Skeletal muscle satellite cell (primary cell): ENCODE data around the gene TUB.
A peak's percentile ranks its signal among the peaks of the same experiment; 100 is the strongest.

ENCODE experiments used
- H3K27me3 ChIP-seq: 2 replicates; pipeline ENCODE4 v1.7.0; 2013; ENCODE audit warnings: low read length; ENCODE audit not compliant: control insufficient read depth, insufficient read depth
- H3K36me3 ChIP-seq: 2 replicates; pipeline ENCODE4 v1.7.0; 2013; ENCODE audit warnings: mild to moderate bottlenecking, control low read depth, low read length; ENCODE audit not compliant: insufficient read depth
- H3K4me1 ChIP-seq: 2 replicates; pipeline ENCODE4 v1.7.0; 2013; ENCODE audit warnings: low read length; ENCODE audit not compliant: control insufficient read depth, insufficient read depth
- H3K4me2 ChIP-seq: 2 replicates; pipeline ENCODE4 v1.7.0; 2013; ENCODE audit warnings: mild to moderate bottlenecking, low read length
- H3K4me3 ChIP-seq: 2 replicates; pipeline ENCODE4 v1.7.0; 2013; ENCODE audit warnings: low read length
- H3K9ac ChIP-seq: 2 replicates; pipeline ENCODE4 v1.7.0; 2013; ENCODE audit warnings: mild to moderate bottlenecking, low read depth, low read length, moderate library complexity
- H3K9me3 ChIP-seq: replicated peaks from 2 replicates; pipeline ENCODE4 v1.7.0; 2013; ENCODE audit warnings: mild to moderate bottlenecking, control low read depth, low read length

TUB gene

GRCh38 chr11:8097062-8097461, 16.1 kb downstream of the TUB start:
- H3K9me3 ChIP-seq = no peaks in the 10 kb centered on the region
- H3K36me3 ChIP-seq = peaks cover 6% of the 10 kb centered on the region
- no peak overlapping the region for H3K4me3 ChIP-seq
- H3K4me2 ChIP-seq = no peak overlapping the region
- H3K9ac ChIP-seq = no peak overlapping the region
- no peaks in the 10 kb centered on the region for H3K27me3 ChIP-seq
- peaks cover 11% of the 10 kb centered on the region for H3K4me1 ChIP-seq

GRCh38 chr11:8097468-8097867, 16.5 kb downstream of the TUB start:
- no peak overlapping the region for H3K4me3 ChIP-seq
- H3K4me1 ChIP-seq = peaks cover 12% of the 10 kb centered on the region
- no peaks in the 10 kb centered on the region for H3K9me3 ChIP-seq
- peaks cover 6% of the 10 kb centered on the region for H3K36me3 ChIP-seq
- H3K27me3 ChIP-seq = no peaks in the 10 kb centered on the region
- H3K4me2 ChIP-seq = no peak overlapping the region
- no peak overlapping the region for H3K9ac ChIP-seq

- peaks cover 14% of the 10 kb centered on the region for H3K4me1 ChIP-seq
- H3K9me3 ChIP-seq = no peaks in the 10 kb centered on the region
- H3K4me2 ChIP-seq = no peak overlapping the region
- H3K27me3 ChIP-seq = no peaks in the 10 kb centered on the region
- no peak overlapping the region for H3K4me3 ChIP-seq
- H3K36me3 ChIP-seq = peaks cover 6% of the 10 kb centered on the region
- peak overlapping the region; percentile 13 for H3K9ac ChIP-seq
Observed at GRCh38 chr11:8097926-8098325, 16.9 kb downstream of the TUB start.

- H3K4me3 ChIP-seq = no peak overlapping the region
- H3K9me3 ChIP-seq = no peaks in the 10 kb centered on the region
- no peaks in the 10 kb centered on the region for H3K27me3 ChIP-seq
- H3K9ac ChIP-seq = peak overlapping the region; percentile 13
- peaks cover 6% of the 10 kb centered on the region for H3K36me3 ChIP-seq
- no peak overlapping the region for H3K4me2 ChIP-seq
- H3K4me1 ChIP-seq = peaks cover 14% of the 10 kb centered on the region
Observed at GRCh38 chr11:8098361-8098760, 17.4 kb downstream of the TUB start.

- no peak overlapping the region for H3K4me3 ChIP-seq
- peaks cover 14% of the 10 kb centered on the region for H3K4me1 ChIP-seq
- H3K27me3 ChIP-seq = no peaks in the 10 kb centered on the region
- H3K9me3 ChIP-seq = no peaks in the 10 kb centered on the region
- H3K36me3 ChIP-seq = peaks cover 6% of the 10 kb centered on the region
- no peak overlapping the region for H3K4me2 ChIP-seq
- H3K9ac ChIP-seq = no peak overlapping the region
Observed at GRCh38 chr11:8098879-8099278, 17.9 kb downstream of the TUB start.

DNA sequence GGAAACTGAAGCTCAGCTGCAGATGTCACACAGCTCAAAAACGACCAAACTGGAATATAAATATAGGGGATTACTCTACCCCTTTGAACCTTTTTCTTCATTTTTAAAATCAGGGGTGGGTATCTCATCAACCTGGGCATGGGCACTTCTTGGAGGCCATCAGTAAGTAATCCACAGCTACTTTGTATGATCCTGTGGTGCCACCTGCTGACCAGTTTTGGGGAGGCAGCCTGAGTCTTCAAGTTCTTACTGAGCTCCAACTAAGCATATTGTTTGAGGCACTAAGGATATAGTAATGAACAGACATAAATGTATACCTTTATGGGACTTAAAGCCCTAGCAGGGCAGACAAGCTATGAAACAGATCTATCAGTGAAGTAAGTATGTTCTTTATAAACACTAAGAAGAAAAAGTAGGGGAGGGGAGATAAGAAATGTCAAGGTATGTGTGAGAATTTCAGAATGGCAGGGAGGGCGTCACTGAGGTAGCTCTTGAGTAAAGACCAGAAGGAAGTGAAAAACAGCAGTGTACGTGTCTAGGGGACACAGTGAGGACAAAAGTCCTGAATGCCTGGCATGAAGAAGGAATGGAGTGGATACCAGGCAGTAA, 18.4 kb downstream of the TUB start:
- Histone ChIP-seq H3K4me3 (no peak overlapping the region), H3K36me3 (peaks cover 6% of the 10 kb centered on the region), H3K27me3 (no peaks in the 10 kb centered on the region), H3K9ac (no peak overlapping the region), H3K4me1 (peaks cover 14% of the 10 kb centered on the region), H3K9me3 (no peaks in the 10 kb centered on the region), H3K4me2 (no peak overlapping the region)

DNA sequence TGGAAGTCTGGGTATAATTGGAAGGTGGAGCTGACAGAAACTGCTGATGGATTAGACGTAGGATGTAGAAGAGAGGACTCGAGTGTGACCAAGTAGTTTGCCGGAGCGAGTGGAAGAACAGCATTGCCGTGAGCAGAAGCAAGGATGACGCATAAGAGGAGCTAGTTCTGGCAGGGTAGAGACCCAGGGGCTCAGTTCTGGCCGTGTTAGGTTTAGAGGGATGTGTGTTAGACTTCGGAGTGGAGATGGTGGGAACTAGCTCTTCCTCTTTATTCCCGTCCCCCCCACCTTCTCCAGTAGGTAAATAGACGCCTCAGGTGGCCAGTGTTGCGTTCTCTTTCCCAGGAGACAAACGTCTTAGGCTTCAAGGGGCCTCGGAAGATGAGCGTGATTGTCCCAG, 19.1 kb downstream of the TUB start:
- Histone ChIP-seq H3K9me3 (no peaks in the 10 kb centered on the region), H3K4me2 (no peak overlapping the region), H3K9ac (no peak overlapping the region), H3K27me3 (no peaks in the 10 kb centered on the region), H3K4me3 (no peak overlapping the region), H3K4me1 (peaks cover 14% of the 10 kb centered on the region), H3K36me3 (peaks cover 6% of the 10 kb centered on the region)

DNA sequence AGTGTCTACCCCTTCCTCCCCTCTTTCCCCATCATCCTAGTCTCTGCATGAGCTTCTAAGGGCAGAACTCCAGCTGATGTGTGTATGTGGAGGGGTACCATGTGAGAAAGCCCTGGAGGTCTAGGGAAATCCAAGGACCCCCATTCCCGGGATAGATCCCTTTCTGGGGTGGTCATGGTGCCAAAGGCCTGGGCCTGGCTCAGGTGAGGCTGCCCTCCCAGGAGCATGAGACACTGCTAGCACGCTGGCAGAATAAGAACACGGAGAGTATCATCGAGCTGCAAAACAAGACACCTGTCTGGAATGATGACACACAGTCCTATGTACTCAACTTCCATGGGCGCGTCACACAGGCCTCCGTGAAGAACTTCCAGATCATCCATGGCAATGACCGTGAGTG, 19.6 kb downstream of the TUB start:
- Histone ChIP-seq H3K4me1 (peaks cover 14% of the 10 kb centered on the region), H3K9ac (no peak overlapping the region), H3K4me3 (no peak overlapping the region), H3K4me2 (no peak overlapping the region), H3K36me3 (peaks cover 6% of the 10 kb centered on the region), H3K9me3 (no peaks in the 10 kb centered on the region), H3K27me3 (no peaks in the 10 kb centered on the region)

DNA sequence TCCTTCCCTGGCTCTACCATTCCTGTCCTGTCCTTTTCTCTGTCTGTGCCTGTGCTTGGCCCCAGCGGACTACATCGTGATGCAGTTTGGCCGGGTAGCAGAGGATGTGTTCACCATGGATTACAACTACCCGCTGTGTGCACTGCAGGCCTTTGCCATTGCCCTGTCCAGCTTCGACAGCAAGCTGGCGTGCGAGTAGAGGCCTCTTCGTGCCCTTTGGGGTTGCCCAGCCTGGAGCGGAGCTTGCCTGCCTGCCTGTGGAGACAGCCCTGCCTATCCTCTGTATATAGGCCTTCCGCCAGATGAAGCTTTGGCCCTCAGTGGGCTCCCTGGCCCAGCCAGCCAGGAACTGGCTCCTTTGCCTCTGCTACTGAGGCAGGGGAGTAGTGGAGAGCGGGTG, 20.4 kb downstream of the TUB start:
- peaks cover 6% of the 10 kb centered on the region for H3K36me3 ChIP-seq
- no peak overlapping the region for H3K4me2 ChIP-seq
- no peaks in the 10 kb centered on the region for H3K9me3 ChIP-seq
- peaks cover 14% of the 10 kb centered on the region for H3K4me1 ChIP-seq
- no peak overlapping the region for H3K9ac ChIP-seq
- H3K4me3 ChIP-seq = no peak overlapping the region
- H3K27me3 ChIP-seq = no peaks in the 10 kb centered on the region

DNA sequence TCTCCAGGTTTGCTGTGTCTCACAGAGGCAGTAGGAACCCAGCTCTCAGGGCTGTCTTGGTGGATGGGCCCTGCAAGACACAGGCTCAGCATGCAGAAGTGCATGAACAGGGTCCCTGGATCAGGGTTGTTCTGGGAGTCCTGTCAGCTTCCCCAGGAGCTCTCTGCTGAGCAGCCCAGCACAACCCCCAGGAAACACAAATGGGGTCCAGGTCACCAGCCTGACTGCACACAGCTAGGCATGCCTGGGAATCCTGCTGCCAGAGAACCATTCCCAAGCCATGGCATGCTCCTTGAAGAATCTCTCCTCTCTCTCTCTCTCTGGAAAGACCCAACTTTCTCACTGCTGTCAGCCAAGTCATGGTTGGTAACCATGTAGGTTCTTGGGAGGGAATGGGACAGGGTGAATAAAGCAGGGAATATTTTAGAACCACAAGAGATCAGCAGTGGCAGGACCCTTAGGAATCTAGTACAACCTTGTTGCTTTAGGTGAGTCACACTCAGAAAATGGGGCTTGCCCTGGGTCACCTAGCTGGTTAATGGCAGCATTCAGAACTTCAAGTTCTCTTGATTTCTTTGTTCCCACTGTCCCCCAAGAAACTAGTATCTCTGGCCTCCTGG, 21.4 kb downstream of the TUB start:
- H3K27me3 ChIP-seq = no peaks in the 10 kb centered on the region
- peaks cover 6% of the 10 kb centered on the region for H3K36me3 ChIP-seq
- no peak overlapping the region for H3K4me2 ChIP-seq
- H3K4me3 ChIP-seq = no peak overlapping the region
- no peak overlapping the region for H3K9ac ChIP-seq
- H3K4me1 ChIP-seq = peaks cover 14% of the 10 kb centered on the region
- H3K9me3 ChIP-seq = no peaks in the 10 kb centered on the region

DNA sequence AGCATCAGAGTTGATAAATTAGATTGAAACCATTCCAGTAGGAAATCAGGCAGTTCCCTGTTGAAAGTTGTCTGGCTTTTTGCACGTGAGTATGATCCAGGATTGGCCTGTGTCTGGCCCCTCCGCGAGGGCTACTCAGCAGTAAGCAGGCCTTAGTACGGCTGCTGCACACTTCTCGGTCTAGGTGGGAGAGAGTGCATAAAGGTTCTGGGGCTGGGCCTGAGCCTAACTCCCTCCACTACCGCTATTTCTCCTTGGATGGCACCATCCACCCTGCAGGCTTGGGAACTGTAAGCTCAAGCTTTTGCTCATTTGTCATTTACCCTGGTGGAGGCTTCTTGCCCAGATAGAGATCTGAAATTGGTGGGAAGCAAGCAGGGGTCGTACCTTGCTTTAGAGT, 22.0 kb downstream of the TUB start:
- Histone ChIP-seq H3K4me3 (no peak overlapping the region), H3K4me2 (no peak overlapping the region), H3K9ac (no peak overlapping the region), H3K27me3 (no peaks in the 10 kb centered on the region), H3K9me3 (no peaks in the 10 kb centered on the region), H3K36me3 (peaks cover 6% of the 10 kb centered on the region), H3K4me1 (peaks cover 12% of the 10 kb centered on the region)

GRCh38 chr11:8103909-8104308, 22.9 kb downstream of the TUB start:
- H3K4me1 ChIP-seq = peaks cover 3% of the 10 kb centered on the region
- H3K4me3 ChIP-seq = no peak overlapping the region
- no peak overlapping the region for H3K4me2 ChIP-seq
- H3K36me3 ChIP-seq = peaks cover 6% of the 10 kb centered on the region
- no peak overlapping the region for H3K9ac ChIP-seq
- H3K9me3 ChIP-seq = no peaks in the 10 kb centered on the region
- H3K27me3 ChIP-seq = peaks cover under 1% of the 10 kb centered on the region
